Measurements from ENCODE around the gene ZNF653. TPM values are rescaled to one million over a fixed set of nuclear protein-coding genes. Genes with fewer than 3 reads are reported as not detected.

The ZNF653 gene
- total and polyA plus RNA-seq, 2 of the 8 experiments (the other 6 are each of a cell fraction or from before 2014, with no cell fraction given) = 7.0 to 7.9 TPM

- DNase-seq (ENCODE audit: low read depth in 1 of 2, low spot score in 2 of 2) (no peak), FAIRE-seq (no peak)
- no peak overlapping the region for H3K18ac ChIP-seq (ENCODE audit: extremely low read depth, low read length)
- no peak overlapping the region for H2BK120ac ChIP-seq (replicated peaks; ENCODE audit: low read depth, low read length)
- no peaks in the 10 kb centered on the region; a peak in 1 of 7 replicates for H3K27me3 ChIP-seq (replicated peaks in 1 of 4; ENCODE audit: control insufficient read depth in 3 of 4, extremely low read depth in 1 of 4, insufficient read depth in 3 of 4, low read length in 3 of 4)
- no peak overlapping the region for H4K8ac ChIP-seq (ENCODE audit: extremely low read depth, insufficient read depth, low read length)
- H2BK15ac ChIP-seq (ENCODE audit: low read length) = no peak overlapping the region
- no peak overlapping the region for H2BK12ac ChIP-seq (ENCODE audit: low read depth, low read length)
- no peak overlapping the region for H2BK5ac ChIP-seq (ENCODE audit: low read depth, low read length)
- H4K20me1 ChIP-seq (replicated peaks in 1 of 2; ENCODE audit: control insufficient read depth in 1 of 2, insufficient read depth in 2 of 2, low read length in 2 of 2) = no peaks in the 10 kb centered on the region
- H3K14ac ChIP-seq (ENCODE audit: insufficient read length) = no peak overlapping the region
- H4K5ac ChIP-seq (ENCODE audit: insufficient read length, low read depth, low read length) = no peak overlapping the region
- H3K4me1 ChIP-seq (replicated peaks in 1 of 4; ENCODE audit: control insufficient read depth in 3 of 4, insufficient read depth in 4 of 4, low read length in 3 of 4) = peaks cover 0 to 15% (median 11%) of the 10 kb centered on the region in 4 experiments; a peak in 6 of 7 replicates
- H3K4ac ChIP-seq (replicated peaks; ENCODE audit: insufficient read length, low read depth, low read length) = no peak overlapping the region
- no peaks in the 10 kb centered on the region for H3K36me3 ChIP-seq (ENCODE audit: control insufficient read depth in 2 of 4, insufficient read depth in 4 of 4, low read length in 3 of 4)
- CTCF ChIA-PET (ENCODE audit: partially characterized antibody) = interaction anchor here (1.4 to 2.6 kb wide), 3 partner anchors 11 to 52 kb away, joined by 4 to 19 read pairs (median 8); partner anchors contain the start of gene ELOF1
- H3K9me3 ChIP-seq (ENCODE audit: insufficient read depth in 2 of 2, low read depth in 1 of 2, low read length in 1 of 2) = no peaks in the 10 kb centered on the region
- H2BK20ac ChIP-seq (ENCODE audit: low read length) = no peak overlapping the region
- H3K4me2 ChIP-seq (ENCODE audit: insufficient read depth in 1 of 2, low read depth in 2 of 2, low read length in 2 of 2) = no peak overlapping the region; a peak in 1 of 4 replicates
- no peaks in the 10 kb centered on the region for H3K79me1 ChIP-seq (ENCODE audit: low read depth, low read length)
- TF ChIP-seq SIX5 (IDR thresholded peaks at IDR 0.05; ENCODE audit: low read depth, low read length) (no peak), ATF2 (IDR thresholded peaks at IDR 0.05; ENCODE audit: low read length) (no peak), CHD2 (IDR thresholded peaks at IDR 0.05; ENCODE audit: low read length) (no peak)
- POLR2A ChIA-PET (ENCODE audit: partially characterized antibody) = interaction anchor here (1.2 kb wide), 1 partner anchor 12 kb away, joined by 5 read pairs; no protein-coding TSS in a partner anchor
- no peak overlapping the region for H4K91ac ChIP-seq (replicated peaks; ENCODE audit: insufficient read length, low read length)
- H2AK5ac ChIP-seq (ENCODE audit: low read depth, low read length) = no peak overlapping the region
- WGBS, 2 experiments (ENCODE audit: extremely low coverage in 1 of 2, insufficient coverage in 1 of 2, insufficient read length in 1 of 2, insufficient replicate concordance in 2 of 2, low coverage in 1 of 2, low lambda C conversion rate in 2 of 2, missing lambda C conversion rate in 1 of 2) = 87% methylated on average over 5 of the region's 5 CpGs; no CpG with 5 or more reads in 1 of the 2 experiments
- no peaks in the 10 kb centered on the region for H3K79me2 ChIP-seq (ENCODE audit: control insufficient read depth in 1 of 2, insufficient read depth in 2 of 2, low read length in 2 of 2)
- no peak overlapping the region for H3K9ac ChIP-seq (replicated peaks in 1 of 4; ENCODE audit: extremely low read depth in 1 of 4, low read depth in 3 of 4, low read length in 3 of 4)
- no peak overlapping the region for H2AFZ ChIP-seq (ENCODE audit: low read length)
- H3K4me3 ChIP-seq (ENCODE audit: extremely low read depth in 1 of 4, insufficient read depth in 2 of 4, low read depth in 3 of 4, low read length in 4 of 4) = no peak overlapping the region
- H3K56ac ChIP-seq (replicated peaks; ENCODE audit: insufficient read length, low read depth, low read length) = no peak overlapping the region
- no peak overlapping the region for H3K23ac ChIP-seq (ENCODE audit: insufficient read length)
- H3K23me2 ChIP-seq (ENCODE audit: low read depth, low read length) = peaks cover 6% of the 10 kb centered on the region; the same call in 1 of the 2 replicates
- no peak overlapping the region for H3K27ac ChIP-seq (ENCODE audit: low read depth, low read length)
Measured at GRCh38 chr19:11534948-11535347, 29.3 kb upstream of the ZNF653 start.
